K562 (cell line): Measurements from ENCODE around the gene ARHGEF17. TPM values are rescaled to one million over a fixed set of nuclear protein-coding genes. Genes with fewer than 3 reads are reported as not detected.

Source experiments
- BRCA1 ChIP-seq, 2 experiments: fragments of 450-650 bp in 1 of 2; sonication (generic) in 1 of 2; formaldehyde crosslinking in 1 of 2; IDR thresholded peaks; 2 replicates each; pipeline versions ENCODE4 v1.5.0 to v1.6.1; 2017 to 2020; ENCODE audit warnings: mild to moderate bottlenecking in 1 of 2, missing genetic modification reagents in 1 of 2
- CBX5 ChIP-seq: IDR thresholded peaks from 2 replicates; pipeline ENCODE4 v1.6.1; 2014; ENCODE audit warnings: low read depth, borderline replicate concordance
- CLOCK ChIP-seq: fragments of 250-450 bp; sonication (Bioruptor Pico); IDR thresholded peaks from 2 replicates; pipeline ENCODE4 v1.4.0; 2020; ENCODE audit warnings: mild to moderate bottlenecking, moderate library complexity, borderline replicate concordance
- CREB1 ChIP-seq, 2 experiments: sonication (generic) in 1 of 2; formaldehyde crosslinking in 1 of 2; IDR thresholded peaks; 2 replicates each; pipeline versions ENCODE4 v1.6.1 to v1.8.0; 2012 to 2022; ENCODE audit warnings: inconsistent platforms in 1 of 2, mild to moderate bottlenecking in 1 of 2, missing genetic modification reagents in 1 of 2, moderate library complexity in 1 of 2
- ETV6 ChIP-seq, 3 experiments: fragments of 150-350 bp in 1 of 3; sonication (generic) in 1 of 3; formaldehyde crosslinking in 1 of 3; IDR thresholded peaks; 2 replicates each; pipeline versions ENCODE4 v1.6.1 to v1.8.0; 2014 to 2022; ENCODE audit warnings: borderline replicate concordance in 2 of 3, low read depth in 2 of 3, antibody characterized with exemption in 1 of 3, low read length in 1 of 3, mild to moderate bottlenecking in 1 of 3, missing genetic modification reagents in 1 of 3
- GABPB2 ChIP-seq: fragments of 250-450 bp; sonication (Bioruptor Pico); conservative IDR thresholded peaks from 2 replicates; pipeline ENCODE4 v1.5.1; 2021; ENCODE audit warnings: mild to moderate bottlenecking
- HNRNPLL ChIP-seq: fragments of 200-400 bp; formaldehyde crosslinking; IDR thresholded peaks from 2 replicates; pipeline ENCODE4 v1.6.1; 2017; ENCODE audit warnings: low read length, low read depth, mild to moderate bottlenecking; ENCODE audit not compliant: poor library complexity, severe bottlenecking
- JUND ChIP-seq, 2 experiments: IDR thresholded peaks; 2 replicates in 1 of 2; 3 replicates in 1 of 2; pipeline ENCODE4 v1.6.1; 2011; ENCODE audit warnings: borderline replicate concordance in 2 of 2, low read depth in 2 of 2, low read length in 2 of 2, improper control_type of control experiment in 1 of 2, missing biosample characterization in 1 of 2, missing genetic modification characterization in 1 of 2, missing genetic modification reagents in 1 of 2
- NEUROD1 ChIP-seq: fragments of 150-350 bp; IDR thresholded peaks from 2 replicates; pipeline ENCODE4 v1.6.1; 2014; ENCODE audit warnings: borderline replicate concordance, low read length, low read depth; ENCODE audit not compliant: partially characterized antibody
- POLR2AphosphoS2 ChIP-seq: IDR thresholded peaks from 2 replicates; pipeline ENCODE4 v1.6.1; 2012; ENCODE audit warnings: low read length, improper control_type of control experiment
- SMAD4 ChIP-seq: fragments of 250-450 bp; sonication (Bioruptor Pico); conservative IDR thresholded peaks from 2 replicates; pipeline ENCODE4 v1.8.0; 2021; ENCODE audit warnings: inconsistent platforms, mild to moderate bottlenecking, moderate library complexity
- U2AF2 ChIP-seq: fragments of 200-400 bp; formaldehyde crosslinking; optimal IDR thresholded peaks from 2 replicates; pipeline ENCODE3; 2017; ENCODE audit warnings: low read depth, mild to moderate bottlenecking, low read length
- XRCC5 ChIP-seq: fragments of 200-400 bp; formaldehyde crosslinking; IDR thresholded peaks from 2 replicates; pipeline ENCODE4 v1.6.1; 2017; ENCODE audit warnings: low read depth, mild to moderate bottlenecking, low read length
- ZFP1 ChIP-seq: fragments of 450-650 bp; formaldehyde crosslinking; IDR thresholded peaks from 2 replicates; pipeline ENCODE4 v1.4.0; 2020; ENCODE audit warnings: mild to moderate bottlenecking, mixed read lengths
- ZNF445 ChIP-seq: fragments of 250-450 bp; sonication (Bioruptor Pico); IDR thresholded peaks from 2 replicates; pipeline ENCODE4 v1.4.0; 2020; ENCODE audit warnings: low read depth, mild to moderate bottlenecking, moderate library complexity
- ZNF639 ChIP-seq, 2 experiments: fragments of 200-800 bp in 1 of 2; sonication (Bioruptor generic) in 1 of 2; sonication (generic) in 1 of 2; formaldehyde crosslinking in 1 of 2; IDR thresholded peaks in 1 of 2; conservative IDR thresholded peaks in 1 of 2; 2 replicates each; pipeline versions ENCODE4 v1.5.0 to v1.6.1; 2016 to 2020; ENCODE audit warnings: missing compliant biosample characterization in 1 of 2, missing genetic modification characterization in 1 of 2, missing genetic modification reagents in 1 of 2
- polyA plus RNA-seq, 8 experiments: library from polyadenylated mRNA; depleted of rRNA in 4 of 8; stranded (reverse) in 5 of 8; unstranded in 3 of 8; fragments of >200 nt; fragmentation: Nextera tagmentation in 2 of 8; fragmentation: Illumina TruSeq in 1 of 8; extraction: Ambion mirVana in 2 of 8; extraction: Trizol in 1 of 8; gene quantifications; 2 replicates each; pipeline versions ENCODE4 v1.2.1 to v1.2.3, GENCODE V29; 2011 to 2014; ENCODE audit warnings: inconsistent platforms in 1 of 8, missing spikeins in 1 of 8
- total RNA-seq, 7 experiments: library from RNA; depleted of rRNA in 6 of 7; stranded (reverse); fragments of >200 nt in 6 of 7; fragmentation: Illumina TruSeq in 2 of 7; extraction: Trizol in 2 of 7; gene quantifications; 2 replicates each; pipeline versions ENCODE4 v1.2.1 to v1.2.3, GENCODE V29; 2011 to 2021; ENCODE audit warnings: low replicate concordance in 1 of 7
- TF ChIP-seq, protein P1 (sequence below): sonication (generic); formaldehyde crosslinking; IDR thresholded peaks from 2 replicates; pipeline ENCODE4 v1.8.1; 2023; ENCODE audit warnings: mild to moderate bottlenecking, missing genetic modification reagents

ARHGEF17 gene
- total and polyA plus RNA-seq, 9 of the 15 experiments (the other 6 are each of a cell fraction or from before 2014, with no cell fraction given) = 0.04 to 0.68 (median 0.10) TPM; not detected in 2

- no peak for TF ChIP-seq GABPB2 (CRISPR knock-in tag)
- TF ChIP-seq ETV6 (IDR thresholded peaks at IDR 0.05; ENCODE audit: borderline replicate concordance in 1 of 2, low read depth in 2 of 2, low read length in 1 of 2) = no peak
- no peak for TF ChIP-seq ETV6 (CRISPR knock-in tag; IDR thresholded peaks at IDR 0.05; ENCODE audit: borderline replicate concordance)
- no peak for TF ChIP-seq SMAD4 (CRISPR knock-in tag)
- no peak for TF ChIP-seq ZFP1
- no peak for TF ChIP-seq CLOCK (CRISPR knock-in tag)
- no peak for TF ChIP-seq CBX5
- TF ChIP-seq CREB1 (IDR thresholded peaks at IDR 0.05) = 0 out of 2 replicates have a peak, but pooled peaks have one; percentile 28
- peak; percentile 46; the same call in 1 of the 2 replicates for TF ChIP-seq CREB1 (CRISPR knock-in tag; IDR thresholded peaks at IDR 0.05)
- no peak for TF ChIP-seq ZNF445
- TF ChIP-seq U2AF2 = no peak
- no peak for TF ChIP-seq HNRNPLL
- TF ChIP-seq NEUROD1 = no peak
- TF ChIP-seq ZNF639 (CRISPR knock-in tag; conservative IDR thresholded peaks at IDR 0.05 in 1 of 2, IDR thresholded peaks at IDR 0.05 in 1 of 2) = no peak
- TF ChIP-seq POLR2AphosphoS2 = no peak
- TF ChIP-seq XRCC5 = peak; percentile 79; the same call in 1 of the 2 replicates
- no peak for TF ChIP-seq BRCA1 (IDR thresholded peaks at IDR 0.05)
- TF ChIP-seq BRCA1 (CRISPR knock-in tag; IDR thresholded peaks at IDR 0.05) = no peak
- 0 out of 2 replicates have a peak, but pooled peaks have one; percentile 33 for TF ChIP-seq JUND (IDR thresholded peaks at IDR 0.05; ENCODE audit: borderline replicate concordance, low read depth, low read length)
- TF ChIP-seq JUND (tag; IDR thresholded peaks at IDR 0.05; ENCODE audit: borderline replicate concordance, low read depth, low read length) = no peak
- TF ChIP-seq, protein P1, sequence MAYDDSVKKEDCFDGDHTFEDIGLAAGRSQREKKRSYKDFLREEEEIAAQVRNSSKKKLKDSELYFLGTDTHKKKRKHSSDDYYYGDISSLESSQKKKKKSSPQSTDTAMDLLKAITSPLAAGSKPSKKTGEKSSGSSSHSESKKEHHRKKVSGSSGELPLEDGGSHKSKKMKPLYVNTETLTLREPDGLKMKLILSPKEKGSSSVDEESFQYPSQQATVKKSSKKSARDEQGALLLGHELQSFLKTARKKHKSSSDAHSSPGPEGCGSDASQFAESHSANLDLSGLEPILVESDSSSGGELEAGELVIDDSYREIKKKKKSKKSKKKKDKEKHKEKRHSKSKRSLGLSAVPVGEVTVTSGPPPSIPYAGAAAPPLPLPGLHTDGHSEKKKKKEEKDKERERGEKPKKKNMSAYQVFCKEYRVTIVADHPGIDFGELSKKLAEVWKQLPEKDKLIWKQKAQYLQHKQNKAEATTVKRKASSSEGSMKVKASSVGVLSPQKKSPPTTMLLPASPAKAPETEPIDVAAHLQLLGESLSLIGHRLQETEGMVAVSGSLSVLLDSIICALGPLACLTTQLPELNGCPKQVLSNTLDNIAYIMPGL (CRISPR knock-in tag) = no peak
These were observed 43.0 kb downstream of the ARHGEF17 start (continued) for GRCh38 chr11:73350908-73351636.
